HepG2 (cell line): Measurements from ENCODE around the gene SORBS2. TPM values are rescaled to one million over a fixed set of nuclear protein-coding genes. Genes with fewer than 3 reads are reported as not detected.

Source experiments
- ATM ChIP-seq: fragments of 450-650 bp; IDR thresholded peaks from 2 replicates; pipeline ENCODE4 v1.7.1; 2017; ENCODE audit warnings: mild to moderate bottlenecking, borderline replicate concordance
- CEBPB ChIP-seq: IDR thresholded peaks from 2 replicates; pipeline ENCODE4 v1.6.1; 2011; ENCODE audit warnings: low read depth, low read length, improper control_type of control experiment, borderline replicate concordance
- E2F1 ChIP-seq: sonication (generic); formaldehyde crosslinking; IDR thresholded peaks from 2 replicates; pipeline ENCODE4 v1.5.0; 2020; ENCODE audit warnings: missing genetic modification reagents
- E2F5 ChIP-seq: sonication (generic); formaldehyde crosslinking; conservative IDR thresholded peaks from 2 replicates; pipeline ENCODE4 v1.4.0; 2020; ENCODE audit warnings: missing genetic modification reagents
- EEA1 ChIP-seq: sonication (generic); formaldehyde crosslinking; IDR thresholded peaks from 2 replicates; pipeline ENCODE4 v1.5.1; 2020; ENCODE audit warnings: mild to moderate bottlenecking, missing genetic modification reagents, borderline replicate concordance
- FOSL2 ChIP-seq: sonication (generic); formaldehyde crosslinking; IDR thresholded peaks from 2 replicates; pipeline ENCODE4 v1.4.0; 2020; ENCODE audit warnings: missing genetic modification reagents
- FOXC1 ChIP-seq: sonication (generic); formaldehyde crosslinking; IDR thresholded peaks from 2 replicates; pipeline ENCODE4 v1.8.0; 2022; ENCODE audit warnings: mild to moderate bottlenecking, missing genetic modification reagents, borderline replicate concordance
- FOXJ3 ChIP-seq: sonication (generic); formaldehyde crosslinking; IDR thresholded peaks from 2 replicates; pipeline ENCODE4 v1.4.0; 2020; ENCODE audit warnings: missing genetic modification reagents, mild to moderate bottlenecking, borderline replicate concordance
- HCFC1 ChIP-seq: fragments of 150-350 bp; IDR thresholded peaks from 2 replicates; pipeline ENCODE4 v1.6.1; 2014; ENCODE audit warnings: low read depth, low read length
- HDAC1 ChIP-seq: sonication (generic); formaldehyde crosslinking; IDR thresholded peaks from 2 replicates; pipeline ENCODE4 v1.5.1; 2020; ENCODE audit warnings: mild to moderate bottlenecking, missing genetic modification reagents
- MEF2D ChIP-seq: sonication (generic); formaldehyde crosslinking; IDR thresholded peaks from 2 replicates; pipeline ENCODE4 v1.5.1; 2020; ENCODE audit warnings: mild to moderate bottlenecking, missing genetic modification reagents
- NFE2L2 ChIP-seq: fragments of 150-350 bp; IDR thresholded peaks from 2 replicates; pipeline ENCODE4 v1.6.1; 2014; ENCODE audit warnings: low read length
- NFIC ChIP-seq: IDR thresholded peaks from 2 replicates; pipeline ENCODE4 v1.6.1; 2012; ENCODE audit warnings: mild to moderate bottlenecking, low read length, inconsistent platforms
- RFXANK ChIP-seq: IDR thresholded peaks from 2 replicates; pipeline ENCODE4 v1.6.1; 2016
- XRCC5 ChIP-seq: fragments of 200-400 bp; formaldehyde crosslinking; optimal IDR thresholded peaks from 2 replicates; pipeline ENCODE3; 2017; ENCODE audit warnings: mild to moderate bottlenecking, low read length
- ZBTB2 ChIP-seq: sonication (generic); formaldehyde crosslinking; IDR thresholded peaks from 2 replicates; pipeline ENCODE4 v1.8.0; 2022; ENCODE audit warnings: low read depth, missing genetic modification reagents
- ZBTB4 ChIP-seq: sonication (generic); formaldehyde crosslinking; IDR thresholded peaks from 2 replicates; pipeline ENCODE4 v1.4.0; 2020; ENCODE audit warnings: missing genetic modification reagents, mild to moderate bottlenecking, borderline replicate concordance
- ZFY ChIP-seq: sonication (generic); formaldehyde crosslinking; IDR thresholded peaks from 2 replicates; pipeline ENCODE4 v1.4.0; 2020; ENCODE audit warnings: missing genetic modification reagents
- ZNF446 ChIP-seq: sonication (generic); formaldehyde crosslinking; IDR thresholded peaks from 2 replicates; pipeline ENCODE4 v1.5.0; 2020; ENCODE audit warnings: mild to moderate bottlenecking, missing genetic modification reagents
- ZNF510 ChIP-seq: sonication (generic); formaldehyde crosslinking; IDR thresholded peaks from 2 replicates; pipeline ENCODE4 v1.4.0; 2020; ENCODE audit warnings: low read depth, mild to moderate bottlenecking, missing genetic modification reagents
- polyA plus RNA-seq, 8 experiments: library from polyadenylated mRNA; depleted of rRNA in 3 of 8; stranded (reverse) in 7 of 8; unstranded in 1 of 8; fragments of >200 nt; fragmentation: Illumina TruSeq in 4 of 8; extraction: Trizol in 4 of 8; gene quantifications; 2 replicates each; pipeline versions ENCODE4 v1.2.1 to v1.2.3, GENCODE V29; 2011 to 2016; ENCODE audit warnings: low read depth in 4 of 8, missing spikeins in 1 of 8, mixed read lengths in 1 of 8; ENCODE audit not compliant: insufficient read depth in 1 of 8
- total RNA-seq, 5 experiments: library from RNA; depleted of rRNA; stranded (reverse); fragments of >200 nt; fragmentation: Illumina TruSeq; extraction: Trizol; gene quantifications; 2 replicates each; pipeline ENCODE4 v1.2.3, GENCODE V29; 2016; ENCODE audit warnings: low read depth in 1 of 5
- TF ChIP-seq, protein P1 (sequence below): sonication (generic); formaldehyde crosslinking; IDR thresholded peaks from 2 replicates; pipeline ENCODE4 v1.5.0; 2020; ENCODE audit warnings: mild to moderate bottlenecking, missing genetic modification reagents
- TF ChIP-seq, protein P2 (sequence below): sonication (generic); formaldehyde crosslinking; IDR thresholded peaks from 2 replicates; pipeline ENCODE4 v1.8.1; 2023; ENCODE audit warnings: mild to moderate bottlenecking, missing genetic modification reagents, borderline replicate concordance
- TF ChIP-seq, protein P3 (sequence below): sonication (generic); formaldehyde crosslinking; IDR thresholded peaks from 2 replicates; pipeline ENCODE4 v1.4.0; 2020; ENCODE audit warnings: mild to moderate bottlenecking, missing genetic modification reagents

The SORBS2 gene
- total and polyA plus RNA-seq, 2 of the 13 experiments (the other 11 are each of a cell fraction or from before 2014, with no cell fraction given): 25.0 to 80.5 TPM

- TF ChIP-seq XRCC5: no peak
- peak; percentile 89 for TF ChIP-seq NFIC
- TF ChIP-seq CEBPB: no peak
- TF ChIP-seq ZBTB2 (CRISPR knock-in tag): no peak
- TF ChIP-seq ZFY (CRISPR knock-in tag): no peak
- peak; percentile 56 for TF ChIP-seq HDAC1 (CRISPR knock-in tag)
- no peak for TF ChIP-seq HCFC1
- TF ChIP-seq ZNF510 (CRISPR knock-in tag): no peak
- no peak for TF ChIP-seq E2F5 (CRISPR knock-in tag)
- no peak for TF ChIP-seq E2F1 (CRISPR knock-in tag)
- TF ChIP-seq, protein P1, sequence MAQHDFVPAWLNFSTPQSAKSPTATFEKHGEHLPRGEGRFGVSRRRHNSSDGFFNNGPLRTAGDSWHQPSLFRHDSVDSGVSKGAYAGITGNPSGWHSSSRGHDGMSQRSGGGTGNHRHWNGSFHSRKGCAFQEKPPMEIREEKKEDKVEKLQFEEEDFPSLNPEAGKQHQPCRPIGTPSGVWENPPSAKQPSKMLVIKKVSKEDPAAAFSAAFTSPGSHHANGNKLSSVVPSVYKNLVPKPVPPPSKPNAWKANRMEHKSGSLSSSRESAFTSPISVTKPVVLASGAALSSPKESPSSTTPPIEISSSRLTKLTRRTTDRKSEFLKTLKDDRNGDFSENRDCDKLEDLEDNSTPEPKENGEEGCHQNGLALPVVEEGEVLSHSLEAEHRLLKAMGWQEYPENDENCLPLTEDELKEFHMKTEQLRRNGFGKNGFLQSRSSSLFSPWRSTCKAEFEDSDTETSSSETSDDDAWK (CRISPR knock-in tag): no peak
- no peak for TF ChIP-seq ZNF446 (CRISPR knock-in tag)
- TF ChIP-seq RFXANK: no peak
- TF ChIP-seq EEA1 (CRISPR knock-in tag): no peak
- 0 out of 2 replicates have a peak, but pooled peaks have one; percentile 61 for TF ChIP-seq MEF2D (CRISPR knock-in tag)
- TF ChIP-seq FOXJ3 (CRISPR knock-in tag): peak; percentile 83; the same call in 1 of the 2 replicates
- no peak for TF ChIP-seq ZBTB4 (CRISPR knock-in tag)
- no peak for TF ChIP-seq NFE2L2
- TF ChIP-seq, protein P2, sequence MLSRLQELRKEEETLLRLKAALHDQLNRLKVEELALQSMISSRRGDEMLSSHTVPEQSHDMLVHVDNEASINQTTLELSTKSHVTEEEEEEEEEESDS (CRISPR knock-in tag): no peak
- TF ChIP-seq, protein P3, sequence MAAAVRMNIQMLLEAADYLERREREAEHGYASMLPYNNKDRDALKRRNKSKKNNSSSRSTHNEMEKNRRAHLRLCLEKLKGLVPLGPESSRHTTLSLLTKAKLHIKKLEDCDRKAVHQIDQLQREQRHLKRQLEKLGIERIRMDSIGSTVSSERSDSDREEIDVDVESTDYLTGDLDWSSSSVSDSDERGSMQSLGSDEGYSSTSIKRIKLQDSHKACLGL: no peak
- no peak for TF ChIP-seq FOSL2 (CRISPR knock-in tag)
- no peak for TF ChIP-seq FOXC1 (CRISPR knock-in tag)
- TF ChIP-seq ATM: no peak
These were observed 37.8 kb downstream of the SORBS2 start (continued) for GRCh38 chr4:185774131-185774653.
